Stimulated activated CD8-positive, alpha-beta memory T cell treated with anti-CD3 and anti-CD28 coated beads, Interleukin-4, amount 100 ng/mL, for 48 hours (primary cell): ENCODE data around the gene COL4A1.

Experiments
- DNase-seq: peaks from one replicate; pipeline ENCODE4 v3.0.0-alpha.2; 2020

The COL4A1 gene

GRCh38 chr13:110251193-110251819 lies 55.7 kb downstream of the COL4A1 start:
- DNase-seq: no peak

- no peak for DNase-seq
Measured at GRCh38 chr13:110250258-110250891, 56.6 kb downstream of the COL4A1 start.

GRCh38 chr13:110249326-110249725 lies 57.6 kb downstream of the COL4A1 start:
- no peak for DNase-seq

GRCh38 chr13:110248449-110249143 lies 58.4 kb downstream of the COL4A1 start:
- DNase-seq: no peak

- DNase-seq: no peak
Measured at GRCh38 chr13:110246530-110246929, 60.4 kb downstream of the COL4A1 start.

GRCh38 chr13:110245416-110245899 lies 61.5 kb downstream of the COL4A1 start:
- no peak for DNase-seq

GRCh38 chr13:110244976-110245375 lies 62.0 kb downstream of the COL4A1 start:
- no peak for DNase-seq

- DNase-seq: no peak
Measured at GRCh38 chr13:110244071-110244830, 62.7 kb downstream of the COL4A1 start.

GRCh38 chr13:110242615-110243014 lies 64.3 kb downstream of the COL4A1 start:
- no peak for DNase-seq

- no peak for DNase-seq
Measured at GRCh38 chr13:110240943-110241342, 66.0 kb downstream of the COL4A1 start.

GRCh38 chr13:110240352-110240751 lies 66.6 kb downstream of the COL4A1 start:
- no peak for DNase-seq

GRCh38 chr13:110239280-110240125 lies 67.5 kb downstream of the COL4A1 start:
- DNase-seq: no peak

GRCh38 chr13:110238818-110239195 lies 68.2 kb downstream of the COL4A1 start:
- DNase-seq: no peak

- no peak for DNase-seq
Measured at GRCh38 chr13:110237875-110238817, 68.8 kb downstream of the COL4A1 start.

GRCh38 chr13:110236831-110237261 lies 70.1 kb downstream of the COL4A1 start:
- DNase-seq: no peak

- no peak for DNase-seq
Measured at GRCh38 chr13:110236431-110236830, 70.5 kb downstream of the COL4A1 start.

- DNase-seq: no peak
Measured at GRCh38 chr13:110234532-110234931, 72.4 kb downstream of the COL4A1 start.

GRCh38 chr13:110233951-110234280 lies 73.0 kb downstream of the COL4A1 start:
- no peak for DNase-seq

GRCh38 chr13:110233181-110233950 lies 73.6 kb downstream of the COL4A1 start:
- no peak for DNase-seq

GRCh38 chr13:110232756-110233155 lies 74.2 kb downstream of the COL4A1 start:
- DNase-seq: no peak
